AG20443 (cell line): ENCODE results near the gene TEKT5.

Experiments used
- DNase-seq: peaks from one replicate; pipeline ENCODE4 v3.0.0; 2012; ENCODE audit warnings: low spot score, mixed read lengths

TEKT5 gene

GRCh38 chr16:10578474-10579316 lies 116.0 kb downstream of the TEKT5 start:
- no peak for DNase-seq
